K562 (cell line): ENCODE data around the gene MED14. TPM values are rescaled to one million over a fixed set of nuclear protein-coding genes. Genes with fewer than 3 reads are reported as not detected.

ENCODE experiments used
- ATAC-seq: fragments of 200-7000 bp; cut with Tn5 transposase; 3 replicates; pipeline ENCODE4 v1.9.1; 2020; ENCODE audit warnings: moderate library complexity
- BruUV-seq: library from RNA; stranded (reverse); fragments of 400-500 nt; replicated peaks from 2 replicates; lab custom pipeline; 2021; lab: Mats Ljungman, UMichigan
- CTCF ChIA-PET: fragments of 300-600 bp; formaldehyde crosslinking; extraction: SDS; loops from one replicate; lab custom pipeline; 2021; ENCODE audit warnings: low intra/inter-chr PET ratio; lab: Yijun Ruan, JAX
- POLR2A ChIA-PET: fragments of 300-600, 350-650 bp; sonication (Branson Sonifier 250); formaldehyde crosslinking; extraction: SDS; loops from one replicate; lab custom pipeline; 2021; ENCODE audit warnings: antibody characterized with exemption, inconsistent platforms; lab: Yijun Ruan, JAX
- DNase-seq, 4 experiments: peaks; one replicate each; pipeline versions ENCODE4 v3.0.0 to v3.0.0-alpha.2; 2011 to 2018; ENCODE audit warnings: low spot score in 3 of 4, mixed read lengths in 3 of 4; ENCODE audit errors: extremely low read depth in 1 of 4
- FAIRE-seq: peaks from 2 replicates; lab custom pipeline; 2011; peaks lifted over from hg19 to GRCh38; lab: Jason Lieb, UNC
- H2AFZ ChIP-seq: 2 replicates; pipeline ENCODE4 v1.6.0; 2011; ENCODE audit warnings: low read depth, low read length, control low read depth, inconsistent platforms
- H3K27ac ChIP-seq: fragments of 200-600 bp; 3 replicates; pipeline ENCODE4 v1.8.0; 2011; ENCODE audit warnings: low read depth, mild to moderate bottlenecking, control low read depth, inconsistent platforms, low read length, moderate library complexity, mixed read lengths; ENCODE audit errors: extremely low read depth
- H3K27me3 ChIP-seq, 2 experiments: fragments of 300-600 bp in 1 of 2; 2 replicates in 1 of 2; 3 replicates in 1 of 2; pipeline versions ENCODE4 v1.6.0 to v1.8.0; 2011; ENCODE audit warnings: inconsistent platforms in 2 of 2, low read length in 2 of 2, mild to moderate bottlenecking in 1 of 2, mixed read lengths in 1 of 2, moderate library complexity in 1 of 2; ENCODE audit not compliant: control insufficient read depth in 2 of 2, insufficient read depth in 2 of 2
- H3K36me3 ChIP-seq: fragments of 300-600 bp; 3 replicates; pipeline ENCODE4 v1.8.0; 2011; ENCODE audit warnings: mild to moderate bottlenecking, low read length, inconsistent platforms; ENCODE audit not compliant: control insufficient read depth, insufficient read depth
- H3K4me1 ChIP-seq, 2 experiments: fragments of 200-600 bp in 1 of 2; replicated peaks in 1 of 2; 2 replicates in 1 of 2; 3 replicates in 1 of 2; pipeline versions ENCODE4 v1.5.1 to v1.8.0; 2011; ENCODE audit warnings: inconsistent platforms in 2 of 2, low read length in 2 of 2, mild to moderate bottlenecking in 1 of 2, mixed read lengths in 1 of 2, moderate library complexity in 1 of 2; ENCODE audit not compliant: control insufficient read depth in 2 of 2, insufficient read depth in 2 of 2
- H3K4me2 ChIP-seq: 2 replicates; pipeline ENCODE4 v1.6.1; 2011; ENCODE audit warnings: low read length, control low read depth, inconsistent platforms, mixed read lengths; ENCODE audit not compliant: insufficient read depth
- H3K4me3 ChIP-seq: fragments of 200-600 bp; sonication (generic), shearing (Covaris generic); 2 replicates; pipeline ENCODE4 v1.5.1; 2016; ENCODE audit warnings: control low read depth, inconsistent platforms
- H3K79me2 ChIP-seq: fragments of 200-600 bp; 3 replicates; pipeline ENCODE4 v1.8.0; 2011; ENCODE audit warnings: low read length, inconsistent platforms; ENCODE audit not compliant: control insufficient read depth, insufficient read depth
- H3K9ac ChIP-seq, 2 experiments: 2 replicates each; pipeline versions ENCODE4 v1.6.0 to v1.6.1; 2011; ENCODE audit warnings: low read depth in 2 of 2, low read length in 2 of 2, control low read depth in 1 of 2, inconsistent platforms in 1 of 2, mild to moderate bottlenecking in 1 of 2, mixed read lengths in 1 of 2; ENCODE audit not compliant: insufficient read depth in 1 of 2
- H3K9me1 ChIP-seq: one replicate; pipeline ENCODE4 v1.6.0; 2011; ENCODE audit warnings: inconsistent platforms, mild to moderate bottlenecking, low read length, moderate library complexity; ENCODE audit not compliant: control insufficient read depth, insufficient read depth
- H3K9me3 ChIP-seq: replicated peaks from 2 replicates; pipeline ENCODE4 v1.5.1; 2011; ENCODE audit warnings: low read depth, low read length, inconsistent platforms; ENCODE audit not compliant: control insufficient read depth, insufficient read depth
- H4K20me1 ChIP-seq: replicated peaks from 2 replicates; pipeline ENCODE4 v1.6.1; 2011; ENCODE audit warnings: low read length, inconsistent platforms, mixed read lengths; ENCODE audit not compliant: control insufficient read depth, insufficient read depth
- CTCF ChIP-seq, 3 experiments: IDR thresholded peaks in 2 of 3; conservative IDR thresholded peaks in 1 of 3; 2 replicates each; pipeline ENCODE4 v1.5.1; 2011 to 2012; ENCODE audit warnings: low read length in 3 of 3, mild to moderate bottlenecking in 3 of 3, control low read depth in 2 of 3, improper control_type of control experiment in 1 of 3, inconsistent platforms in 1 of 3, low read depth in 1 of 3, mixed read lengths in 1 of 3, moderate library complexity in 1 of 3; ENCODE audit not compliant: insufficient read depth in 2 of 3
- POU5F1 ChIP-seq: fragments of 150-350 bp; IDR thresholded peaks from 2 replicates; pipeline ENCODE4 v1.6.1; 2014; ENCODE audit warnings: borderline replicate concordance, low read length, low read depth, mild to moderate bottlenecking; ENCODE audit not compliant: partially characterized antibody
- RAD21 ChIP-seq, 2 experiments: fragments of 250-450 bp in 1 of 2; fragments of 450-650 bp in 1 of 2; sonication (Bioruptor Pico) in 1 of 2; formaldehyde crosslinking in 1 of 2; IDR thresholded peaks in 1 of 2; conservative IDR thresholded peaks in 1 of 2; 2 replicates each; pipeline versions ENCODE4 v1.4.0 to v1.8.0; 2020 to 2022; ENCODE audit warnings: mild to moderate bottlenecking in 2 of 2, moderate library complexity in 1 of 2
- TRIM28 ChIP-seq: fragments of 450-650 bp; IDR thresholded peaks from 2 replicates; pipeline ENCODE4 v1.6.1; 2017
- WGBS: fragments of 100-300 bp; shearing (Covaris generic); methylation state at CpG from one replicate; pipeline ENCODE4 v1.1.6; 2016; ENCODE audit warnings: low coverage, mixed read lengths; ENCODE audit not compliant: insufficient coverage; ENCODE audit errors: missing lambda C conversion rate; 5-methylcytosine and 5-hydroxymethylcytosine counted together
- in situ Hi-C: fragments of 300-500 bp; cut with MboI; formaldehyde crosslinking; loops from 4 replicates; pipeline ENCODE4 v1.15.0; 2018; ENCODE audit warnings: inconsistent platforms, mixed read lengths
- intact Hi-C: fragments of 100-400 bp; cut with micrococcal nuclease; formaldehyde crosslinking; loops from 2 replicates; pipeline ENCODE4 v1.14.2; 2022
- polyA plus RNA-seq, 8 experiments: library from polyadenylated mRNA; depleted of rRNA in 4 of 8; stranded (reverse) in 5 of 8; unstranded in 3 of 8; fragments of >200 nt; fragmentation: Nextera tagmentation in 2 of 8; fragmentation: Illumina TruSeq in 1 of 8; extraction: Ambion mirVana in 2 of 8; extraction: Trizol in 1 of 8; gene quantifications; 2 replicates each; pipeline versions ENCODE4 v1.2.1 to v1.2.3, GENCODE V29; 2011 to 2014; ENCODE audit warnings: inconsistent platforms in 1 of 8, missing spikeins in 1 of 8
- total RNA-seq, 7 experiments: library from RNA; depleted of rRNA in 6 of 7; stranded (reverse); fragments of >200 nt in 6 of 7; fragmentation: Illumina TruSeq in 2 of 7; extraction: Trizol in 2 of 7; gene quantifications; 2 replicates each; pipeline versions ENCODE4 v1.2.1 to v1.2.3, GENCODE V29; 2011 to 2021; ENCODE audit warnings: low replicate concordance in 1 of 7

The MED14 gene
- total and polyA plus RNA-seq, 9 of the 15 experiments (the other 6 are each of a cell fraction or from before 2014, with no cell fraction given) = 9.2 to 35.3 (median 18.7) TPM

GRCh38 chrX:40671126-40671525, 64.2 kb downstream of the MED14 start (continued):
- no peak for TF ChIP-seq TRIM28
- TF ChIP-seq, all 486 proteins: peak for 0

- no peaks in the 10 kb centered on the region for H3K9me3 ChIP-seq
- ATAC-seq (peak; percentile 68; the same call in 2 of the 3 replicates), FAIRE-seq (no peak), DNase-seq (peak in 3 of 4 experiments; percentile 7 to 15 (median 9))
- no peaks in the 10 kb centered on the region for H4K20me1 ChIP-seq
- WGBS = 79% methylated on average over 6 of the region's 6 CpGs
- intact Hi-C loops (no loop called here), in situ Hi-C loops (no loop called here)
- H3K4me1 ChIP-seq = no peaks in the 10 kb centered on the region
- H3K27me3 ChIP-seq = no peaks in the 10 kb centered on the region
- H2AFZ ChIP-seq = no peak overlapping the region
- H3K36me3 ChIP-seq = peaks cover 47% of the 10 kb centered on the region; the same call in 2 of the 3 replicates
- ChIA-PET POLR2A (interaction anchor here (0.6 kb wide), 1 partner anchor 671 kb away, joined by 3 read pairs; no protein-coding TSS in a partner anchor), CTCF (interaction anchor here (1.1 kb wide), 2 partner anchors 121 to 451 kb away, joined by 4 to 5 read pairs; no protein-coding TSS in a partner anchor)
- H3K79me2 ChIP-seq = no peaks in the 10 kb centered on the region
- no peak for TF ChIP-seq POU5F1
- peak in 1 of 2 experiments; percentile 25; a peak in 1 of 4 replicates for TF ChIP-seq RAD21 (CRISPR knock-in tag; conservative IDR thresholded peaks at IDR 0.05 in 1 of 2, IDR thresholded peaks at IDR 0.05 in 1 of 2)
- TF ChIP-seq CTCF (IDR thresholded peaks at IDR 0.05 in 2 of 3, conservative IDR thresholded peaks at IDR 0.05 in 1 of 3; ENCODE audit: insufficient read depth in 2 of 3, low read depth in 1 of 3, low read length in 3 of 3) = peak in 2 of 3 experiments; percentile 37 to 43; a peak in 3 of 6 replicates
- no peak overlapping the region for H3K9ac ChIP-seq
- no peak overlapping the region for H3K27ac ChIP-seq
- H3K9me1 ChIP-seq = no peaks in the 10 kb centered on the region
- no TSS peak for BruUV-seq
- H3K4me2 ChIP-seq = no peak overlapping the region
- H3K4me3 ChIP-seq = no peak overlapping the region
These were observed 71.3 kb downstream of the MED14 start for GRCh38 chrX:40663880-40664630.
